ENCODE data around the gene BLVRB.

GRCh38 chr19:40510526-40511115 lies 45.1 kb upstream of the BLVRB start:
- no peak for TF ChIP-seq POLR2AphosphoS5 (IDR thresholded peaks at IDR 0.05; ENCODE audit: borderline replicate concordance, low read depth, low read length)
- TF ChIP-seq EZH2 (IDR thresholded peaks at IDR 0.05), result no peak
- no peak for TF ChIP-seq FOXP2 (optimal IDR thresholded peaks at IDR 0.05; ENCODE audit: control extremely low read depth, extremely low read length, insufficient read depth)

All from SK-N-MC (cell line).